Gastroesophageal sphincter (tissue), 3 donors: ENCODE data around the gene ENTHD1.

Experiments used
- CTCF ChIP-seq, 4 experiments: fragments of 200-600 bp in 2 of 4; fragments of 450-650 bp in 2 of 4; sonication (generic) in 1 of 4; IDR thresholded peaks; one replicate each; pipeline ENCODE4 v1.5.1; 2017 to 2019; ENCODE audit warnings: antibody characterized with exemption in 4 of 4, mild to moderate bottlenecking in 2 of 4, moderate library complexity in 2 of 4
- EP300 ChIP-seq: sonication (generic); formaldehyde crosslinking; IDR thresholded peaks from one replicate; pipeline ENCODE4 v1.6.1; 2017; ENCODE audit warnings: antibody characterized with exemption, mild to moderate bottlenecking
- POLR2A ChIP-seq, 2 donors: fragments of 450-650 bp; IDR thresholded peaks; one replicate each; pipeline ENCODE4 v1.6.1; 2017; ENCODE audit warnings: antibody characterized with exemption in 2 of 2, mild to moderate bottlenecking in 2 of 2, moderate library complexity in 1 of 2
- POLR2AphosphoS5 ChIP-seq: sonication (generic); formaldehyde crosslinking; IDR thresholded peaks from one replicate; pipeline ENCODE4 v1.6.1; 2017; ENCODE audit warnings: antibody characterized with exemption

- TF ChIP-seq CTCF (IDR thresholded peaks at IDR 0.05), result no peak
- TF ChIP-seq POLR2AphosphoS5, result no peak
- TF ChIP-seq POLR2A (IDR thresholded peaks at IDR 0.05), result no peak
- TF ChIP-seq EP300, result no peak
These were observed at the start of gene ENTHD1 for GRCh38 chr22:39893526-39893925.
